Transverse colon (tissue), 4 donors: ENCODE results near the gene MGAT5B.

Source experiments
- CTCF ChIP-seq, 5 experiments: fragments of 200-600 bp in 3 of 5; fragments of 450-650 bp in 2 of 5; sonication (generic) in 3 of 5; IDR thresholded peaks; 1 replicate in 2 of 5; 2 replicates in 3 of 5; pipeline ENCODE4 v1.5.1; 2016 to 2017; ENCODE audit warnings: antibody characterized with exemption in 5 of 5, inconsistent platforms in 3 of 5, mild to moderate bottlenecking in 2 of 5, moderate library complexity in 1 of 5
- EP300 ChIP-seq: sonication (generic); formaldehyde crosslinking; IDR thresholded peaks from one replicate; pipeline ENCODE4 v1.6.1; 2017; ENCODE audit warnings: antibody characterized with exemption, low read depth
- POLR2A ChIP-seq: fragments of 450-650 bp; IDR thresholded peaks from one replicate; pipeline ENCODE4 v1.6.1; 2016; ENCODE audit warnings: antibody characterized with exemption, mild to moderate bottlenecking, moderate library complexity
- POLR2AphosphoS5 ChIP-seq, 3 donors: sonication (generic); formaldehyde crosslinking; IDR thresholded peaks; one replicate each; pipeline ENCODE4 v1.6.1; 2016; ENCODE audit warnings: antibody characterized with exemption in 3 of 3

- TF ChIP-seq CTCF (IDR thresholded peaks at IDR 0.05) = no peak
- no peak for TF ChIP-seq POLR2A
- no peak for TF ChIP-seq POLR2AphosphoS5 (IDR thresholded peaks at IDR 0.05)
- TF ChIP-seq EP300 = no peak
Observed at GRCh38 chr17:76920364-76921139, 52.3 kb downstream of the MGAT5B start.
